A549 (cell line): Measurements from ENCODE around the gene GAGE13. TPM values are rescaled to one million over a fixed set of nuclear protein-coding genes. Genes with fewer than 3 reads are reported as not detected.

Source experiments
- ATAC-seq, 2 experiments: fragments of 200-7000 bp in 1 of 2; fragments of >200 bp in 1 of 2; cut with Nextera tagmentation in 1 of 2; cut with Tn5 transposase in 1 of 2; 3 replicates each; pipeline versions ENCODE4 v1.8.0 to v1.9.1; 2018 to 2020; ENCODE audit warnings: mild to moderate bottlenecking in 1 of 2, moderate library complexity in 1 of 2
- CTCF ChIA-PET: fragments of 300-600 bp; sonication (Branson Sonifier 250); formaldehyde crosslinking; extraction: SDS; loops from one replicate; lab custom pipeline; 2021; ENCODE audit warnings: antibody characterized with exemption, inconsistent platforms; lab: Yijun Ruan, JAX
- POLR2A ChIA-PET: fragments of 350-600 bp; formaldehyde crosslinking; extraction: SDS; loops from one replicate; lab custom pipeline; 2021; ENCODE audit warnings: antibody characterized with exemption, inconsistent platforms; lab: Yijun Ruan, JAX
- DNase-seq, 2 experiments: peaks; one replicate each; pipeline versions ENCODE4 v3.0.0 to v3.0.0-alpha.2; 2011 to 2016; ENCODE audit warnings: low read depth in 1 of 2, low spot score in 1 of 2
- FAIRE-seq: peaks from 2 replicates; lab custom pipeline; 2011; peaks lifted over from hg19 to GRCh38; lab: Jason Lieb, UNC
- H3K27ac ChIP-seq, 2 experiments: fragments of >200 bp; sonication (Bioruptor Twin); formaldehyde crosslinking; 3 replicates each; pipeline ENCODE4 v1.5.1; 2016 to 2017
- H3K4me1 ChIP-seq: fragments of >200 bp; sonication (Bioruptor Twin); formaldehyde crosslinking; 3 replicates; pipeline ENCODE4 v1.6.1; 2016
- H3K4me2 ChIP-seq: fragments of >200 bp; sonication (Bioruptor Twin); formaldehyde crosslinking; 3 replicates; pipeline ENCODE4 v1.6.1; 2016
- H3K4me3 ChIP-seq: fragments of >200 bp; sonication (Bioruptor Twin); formaldehyde crosslinking; 3 replicates; pipeline ENCODE4 v1.5.1; 2016
- H3K9me3 ChIP-seq: fragments of >200 bp; sonication (Bioruptor Twin); formaldehyde crosslinking; 3 replicates; pipeline ENCODE4 v1.6.1; 2016
- ATOH8 ChIP-seq: fragments of 250-450 bp; sonication (Bioruptor Pico); IDR thresholded peaks from 2 replicates; pipeline ENCODE4 v1.5.0; 2020; ENCODE audit warnings: low read depth, mild to moderate bottlenecking, moderate library complexity
- BCL3 ChIP-seq: fragments of >200 bp; sonication (Bioruptor Twin); formaldehyde crosslinking; IDR thresholded peaks from 3 replicates; pipeline ENCODE4 v1.6.1; 2016
- CEBPB ChIP-seq, 2 experiments: fragments of >200 bp in 1 of 2; sonication (Bioruptor Twin) in 1 of 2; formaldehyde crosslinking in 1 of 2; IDR thresholded peaks; 2 replicates each; pipeline ENCODE4 v1.6.1; 2012 to 2016
- CTCF ChIP-seq: fragments of >200 bp; sonication (Bioruptor Twin); formaldehyde crosslinking; IDR thresholded peaks from 3 replicates; pipeline ENCODE4 v1.5.1; 2016
- E2F6 ChIP-seq: IDR thresholded peaks from 2 replicates; pipeline ENCODE4 v1.6.1; 2012; ENCODE audit warnings: low read depth, borderline replicate concordance
- EHF ChIP-seq: fragments of 250-450 bp; sonication (Bioruptor Pico); IDR thresholded peaks from 2 replicates; pipeline ENCODE4 v1.5.0; 2020; ENCODE audit warnings: mild to moderate bottlenecking
- EP300 ChIP-seq, 2 experiments: fragments of >200 bp; sonication (Bioruptor Twin); formaldehyde crosslinking; IDR thresholded peaks; 2 replicates in 1 of 2; 3 replicates in 1 of 2; pipeline ENCODE4 v1.6.1; 2016 to 2017
- FOSB ChIP-seq: fragments of 250-450 bp; sonication (Bioruptor Pico); IDR thresholded peaks from 2 replicates; pipeline ENCODE4 v1.5.0; 2020; ENCODE audit warnings: mild to moderate bottlenecking, moderate library complexity
- FOSL2 ChIP-seq, 2 experiments: fragments of 450-650 bp in 1 of 2; fragments of >200 bp in 1 of 2; sonication (Bioruptor Twin) in 1 of 2; formaldehyde crosslinking; IDR thresholded peaks; 2 replicates each; pipeline versions ENCODE4 v1.5.0 to v1.6.1; 2016 to 2020; ENCODE audit warnings: mild to moderate bottlenecking in 1 of 2, moderate library complexity in 1 of 2
- FOXS1 ChIP-seq: fragments of 250-450 bp; sonication (Bioruptor Pico); IDR thresholded peaks from 2 replicates; pipeline ENCODE4 v1.5.0; 2020; ENCODE audit warnings: mild to moderate bottlenecking, moderate library complexity
- HDAC2 ChIP-seq: fragments of 200-600 bp; sonication (generic); IDR thresholded peaks from 2 replicates; pipeline ENCODE4 v1.6.1; 2016
- HMGXB4 ChIP-seq: fragments of 250-450 bp; sonication (Bioruptor Pico); IDR thresholded peaks from 2 replicates; pipeline ENCODE4 v1.5.0; 2021; ENCODE audit warnings: mild to moderate bottlenecking, moderate library complexity, borderline replicate concordance
- HOXB5 ChIP-seq: fragments of 250-450 bp; sonication (Bioruptor Pico); IDR thresholded peaks from 2 replicates; pipeline ENCODE4 v1.5.0; 2020; ENCODE audit warnings: mild to moderate bottlenecking, moderate library complexity
- MAX ChIP-seq: IDR thresholded peaks from 2 replicates; pipeline ENCODE4 v1.6.1; 2012
- MAZ ChIP-seq: fragments of 150-350 bp; IDR thresholded peaks from 2 replicates; pipeline ENCODE4 v1.6.1; 2014; ENCODE audit warnings: antibody characterized with exemption, low read depth, low read length, borderline replicate concordance
- MYC ChIP-seq: IDR thresholded peaks from 2 replicates; pipeline ENCODE4 v1.6.1; 2012; ENCODE audit warnings: mild to moderate bottlenecking, inconsistent platforms, low read length, improper control_type of control experiment, borderline replicate concordance
- PBX3 ChIP-seq: IDR thresholded peaks from 2 replicates; pipeline ENCODE4 v1.6.1; 2012
- RAD21 ChIP-seq, 2 experiments: fragments of >200 bp in 1 of 2; sonication (Bioruptor Twin) in 1 of 2; formaldehyde crosslinking in 1 of 2; IDR thresholded peaks in 1 of 2; conservative IDR thresholded peaks in 1 of 2; 2 replicates in 1 of 2; 3 replicates in 1 of 2; pipeline ENCODE4 v1.6.1; 2012 to 2018; ENCODE audit warnings: inconsistent platforms in 1 of 2
- SMC3 ChIP-seq: fragments of >200 bp; sonication (Bioruptor Twin); formaldehyde crosslinking; IDR thresholded peaks from 3 replicates; pipeline ENCODE4 v1.6.1; 2018; ENCODE audit warnings: inconsistent platforms
- TP53 ChIP-seq: fragments of 250-450 bp; sonication (Bioruptor Pico); IDR thresholded peaks from 2 replicates; pipeline ENCODE4 v1.5.0; 2021; ENCODE audit warnings: mild to moderate bottlenecking, moderate library complexity
- USF2 ChIP-seq: fragments of 450-650 bp; IDR thresholded peaks from 2 replicates; pipeline ENCODE4 v1.6.1; 2014; ENCODE audit warnings: antibody characterized with exemption
- ZNF302 ChIP-seq: fragments of 250-450 bp; sonication (Bioruptor Pico); IDR thresholded peaks from 2 replicates; pipeline ENCODE4 v1.9.0; 2021; ENCODE audit warnings: inconsistent platforms, mild to moderate bottlenecking, moderate library complexity
- ZSCAN20 ChIP-seq: fragments of 250-450 bp; sonication (Bioruptor Pico); IDR thresholded peaks from 2 replicates; pipeline ENCODE4 v1.8.0; 2022; ENCODE audit warnings: mild to moderate bottlenecking, moderate library complexity
- WGBS: methylation state at CpG from one replicate; pipeline ENCODE4 v1.1.6; 2017; ENCODE audit errors: missing lambda C conversion rate; 5-methylcytosine and 5-hydroxymethylcytosine counted together
- polyA plus RNA-seq, 4 experiments: library from polyadenylated mRNA; depleted of rRNA in 3 of 4; stranded (reverse); fragments of >200 nt; fragmentation: RNase III in 1 of 4; extraction: RNeasy Plus Mini Kit Qiagen cat#74134 plus additional on column Dnase treatment in 1 of 4; gene quantifications; 2 replicates in 3 of 4; 3 replicates in 1 of 4; pipeline ENCODE4 v1.2.3, GENCODE V29; 2011 to 2017

GAGE13 gene
- polyA plus RNA-seq, 2 of the 4 experiments (the other 2 are of a cell fraction), result not detected

GRCh38 chrX:49308604-49309269 is 22.6 kb upstream of the GAGE13 start:
- ChIA-PET POLR2A (no interaction called here), CTCF (interaction anchor here (0.9 kb wide), 1 partner anchor 446 kb away, joined by 3 read pairs; no protein-coding TSS in a partner anchor)
- peak overlapping the region; percentile 51; the same call in 1 of the 3 replicates for H3K4me2 ChIP-seq
- no peak; a peak in 1 of 6 replicates for ATAC-seq
- H3K27ac ChIP-seq, result no peak overlapping the region
- WGBS, result 75% methylated on average over 15 of the region's 15 CpGs
- no peak for FAIRE-seq
- no peaks in the 10 kb centered on the region for H3K4me1 ChIP-seq
- TF ChIP-seq E2F6 (no peak), PBX3 (no peak), MAX (no peak), FOXS1 (CRISPR knock-in tag) (no peak), FOSL2 (IDR thresholded peaks at IDR 0.05) (no peak), FOSL2 (CRISPR knock-in tag; IDR thresholded peaks at IDR 0.05) (no peak), ATOH8 (CRISPR knock-in tag) (no peak), BCL3 (no peak)
- no peaks in the 10 kb centered on the region for H3K9me3 ChIP-seq
- no peak for DNase-seq
- no peak overlapping the region for H3K4me3 ChIP-seq

- no peaks in the 10 kb centered on the region for H3K9me3 ChIP-seq
- H3K4me3 ChIP-seq, result no peak overlapping the region
- POLR2A ChIA-PET, result no interaction called here
- ATAC-seq (no peak), FAIRE-seq (no peak), DNase-seq (no peak)
- H3K27ac ChIP-seq, result no peak overlapping the region
- TF ChIP-seq CEBPB (IDR thresholded peaks at IDR 0.05) (no peak), MYC (no peak), ZNF302 (CRISPR knock-in tag) (no peak), EP300 (IDR thresholded peaks at IDR 0.05) (no peak), CTCF (no peak), USF2 (no peak), MAZ (no peak), RAD21 (conservative IDR thresholded peaks at IDR 0.05 in 1 of 2, IDR thresholded peaks at IDR 0.05 in 1 of 2) (no peak), SMC3 (no peak), ZSCAN20 (CRISPR knock-in tag) (no peak), HMGXB4 (no peak), HOXB5 (CRISPR knock-in tag) (no peak), FOSB (no peak), PBX3 (no peak), FOSL2 (IDR thresholded peaks at IDR 0.05) (no peak), FOSL2 (CRISPR knock-in tag; IDR thresholded peaks at IDR 0.05) (no peak), EHF (CRISPR knock-in tag) (no peak), HDAC2 (no peak), TP53 (CRISPR knock-in tag) (no peak)
- TF ChIP-seq, all 56 proteins: peak for 0
- 55% methylated on average over 8 of the region's 8 CpGs for WGBS
- no peaks in the 10 kb centered on the region for H3K4me1 ChIP-seq
- H3K4me2 ChIP-seq, result peak overlapping the region; percentile 51
- CTCF ChIA-PET, result interaction anchor here (1.1 kb wide), 1 partner anchor 18 kb away, joined by 3 read pairs; no protein-coding TSS in a partner anchor
Observed at GRCh38 chrX:49309401-49309981, 21.9 kb upstream of the GAGE13 start.
